Mammary epithelial cell (primary cell): ENCODE measurements around the gene PAIP2.

Source experiments
- CTCF ChIP-seq, 2 donors: IDR thresholded peaks in 1 of 2; conservative IDR thresholded peaks in 1 of 2; 2 replicates each; pipeline ENCODE4 v1.5.1; 2011 to 2012; ENCODE audit warnings: inconsistent platforms in 2 of 2, low read length in 2 of 2, mild to moderate bottlenecking in 2 of 2, control low read depth in 1 of 2, low read depth in 1 of 2; ENCODE audit not compliant: insufficient read depth in 1 of 2; ENCODE audit errors: extremely low read depth in 1 of 2
- EZH2 ChIP-seq: IDR thresholded peaks from 2 replicates; pipeline ENCODE4 v1.6.1; 2012; ENCODE audit warnings: low read length, inconsistent platforms, borderline replicate concordance

- TF ChIP-seq CTCF (conservative IDR thresholded peaks at IDR 0.05 in 1 of 2, IDR thresholded peaks at IDR 0.05 in 1 of 2; ENCODE audit: extremely low read depth in 1 of 2, insufficient read depth in 1 of 2, low read depth in 1 of 2, low read length in 2 of 2) (no peak), EZH2 (no peak)
Measured at GRCh38 chr5:139298242-139298641, 43.4 kb upstream of the PAIP2 start.
